Nasal cavity respiratory epithelium epithelial cell of viscerocranial mucosa (primary cell): ENCODE measurements around the gene ZFAND6. TPM values are rescaled to one million over a fixed set of nuclear protein-coding genes. Genes with fewer than 3 reads are reported as not detected.

ENCODE experiments used
- total RNA-seq: library from RNA; depleted of rRNA; stranded (reverse); fragments of >200 nt; gene quantifications from 2 replicates; pipeline ENCODE4 v1.2.3, GENCODE V29; 2014

The ZFAND6 gene
- total RNA-seq: 163 and 212 TPM in 2 replicates

DNA sequence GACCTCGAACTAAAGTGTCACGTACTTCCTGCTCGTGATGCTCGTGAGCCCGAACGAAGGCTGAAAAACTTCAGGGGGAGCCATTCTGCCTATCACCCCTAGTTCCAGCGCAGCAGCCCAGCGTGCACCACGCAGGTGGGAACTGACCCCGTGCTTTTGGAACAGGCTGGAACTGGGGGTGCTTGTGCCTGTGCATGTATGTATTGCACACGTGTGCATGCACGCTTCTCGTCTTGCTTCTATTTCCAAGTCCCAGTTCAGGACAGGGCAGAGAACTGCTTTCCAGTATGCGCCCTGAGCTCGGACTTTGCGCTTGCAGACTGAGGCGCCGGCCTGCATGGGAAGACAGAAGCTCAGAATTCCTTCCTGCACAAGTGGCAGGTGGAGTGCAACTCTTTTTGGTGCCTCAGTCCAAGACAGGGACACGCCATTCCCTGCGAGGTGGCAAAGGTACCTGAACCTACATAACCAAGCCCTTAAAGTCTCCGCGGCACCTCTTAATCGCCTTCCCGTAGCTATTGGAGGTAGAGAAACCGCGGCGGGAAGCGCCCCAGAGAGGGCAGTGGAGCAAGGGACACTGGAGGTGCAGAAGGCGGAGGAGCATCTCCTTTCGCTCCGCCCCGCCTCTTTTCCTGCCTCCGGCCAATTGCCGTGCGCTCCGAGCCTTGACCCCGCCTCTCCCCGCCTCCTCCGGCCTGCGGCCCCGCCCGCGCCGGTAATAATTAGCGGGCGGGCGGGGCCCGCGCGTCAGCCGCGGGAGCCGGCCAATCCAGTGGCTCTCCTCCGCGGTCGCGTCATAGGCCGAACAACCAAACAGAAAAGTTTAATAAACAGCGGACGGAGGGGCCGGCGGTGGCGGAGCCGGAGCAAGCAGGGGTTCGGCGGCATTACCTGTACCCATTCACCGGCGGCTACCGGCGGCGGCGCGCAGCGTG is at the start of gene ZFAND6:
Gene ZFAND6, plus strand, starts transcription at position 826 of the 935 bp plus-strand sequence. CDS start 60,669 bp downstream, outside the sequence.

GRCh38 chr15:80152896-80153876 is 93.7 kb downstream of the ZFAND6 start, which contains the start of gene FAH:
FAH (plus strand) TSS chr15:80152999; CDS start chr15:80153055, 56 bp downstream.

Other genes starting within 250 kb of the ZFAND6 start
- 15.7 and 31.4 TPM in 2 replicates for gene MTHFS, start 162.7 kb upstream of the ZFAND6 start, total RNA-seq
- 0.28 TPM in 1 of 2 replicates, not detected in the other for gene BCL2A1, start 88.5 kb upstream of the ZFAND6 start, total RNA-seq
- 20.2 and 48.4 TPM in 2 replicates for gene FAH, start 93.3 kb downstream of the ZFAND6 start, total RNA-seq
- gene CTXND1, start 192.5 kb downstream of the ZFAND6 start, total RNA-seq: not detected in 2 replicates